Stomach (tissue), 4 donors: ENCODE measurements around the gene MYLK3.

Source experiments
- EP300 ChIP-seq: sonication (generic); formaldehyde crosslinking; IDR thresholded peaks from one replicate; pipeline ENCODE4 v1.6.1; 2017; ENCODE audit warnings: antibody characterized with exemption
- POLR2A ChIP-seq, 4 donors: fragments of 450-650 bp; IDR thresholded peaks; one replicate each; pipeline ENCODE4 v1.6.1; 2016; ENCODE audit warnings: antibody characterized with exemption in 4 of 4, control low read depth in 2 of 4, mild to moderate bottlenecking in 1 of 4, moderate library complexity in 1 of 4
- POLR2AphosphoS5 ChIP-seq, 3 donors: sonication (generic); formaldehyde crosslinking; IDR thresholded peaks; one replicate each; pipeline ENCODE4 v1.6.1; 2016; ENCODE audit warnings: antibody characterized with exemption in 3 of 3
- TF ChIP-seq, protein P1 (sequence below), 7 experiments: fragments of 450-650 bp in 4 of 7; fragments of 200-600 bp in 3 of 7; sonication (generic) in 3 of 7; IDR thresholded peaks; one replicate each; pipeline ENCODE4 v1.5.1; 2016 to 2019; ENCODE audit warnings: antibody characterized with exemption in 7 of 7, control low read depth in 2 of 7, mild to moderate bottlenecking in 1 of 7

DNA sequence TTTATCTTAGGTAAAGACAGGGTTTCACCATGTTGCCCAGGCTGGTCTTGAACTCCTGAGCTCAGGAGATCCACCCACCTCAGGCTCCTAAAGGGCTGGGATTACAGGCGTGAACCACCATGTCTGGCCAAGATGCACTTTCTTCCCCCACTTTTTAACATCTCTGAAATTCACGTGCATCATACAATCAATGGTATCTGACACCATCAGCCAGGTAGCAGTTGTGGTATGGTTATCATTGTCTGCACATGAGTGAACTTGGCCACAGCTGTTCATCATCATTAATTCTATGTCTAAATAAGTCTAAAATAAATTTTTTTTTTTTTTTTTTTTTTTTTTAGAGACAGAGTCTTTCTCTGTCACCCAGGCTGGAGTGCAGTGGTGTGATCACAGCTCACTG is 34.2 kb upstream of the MYLK3 start:
- TF ChIP-seq, protein P1, sequence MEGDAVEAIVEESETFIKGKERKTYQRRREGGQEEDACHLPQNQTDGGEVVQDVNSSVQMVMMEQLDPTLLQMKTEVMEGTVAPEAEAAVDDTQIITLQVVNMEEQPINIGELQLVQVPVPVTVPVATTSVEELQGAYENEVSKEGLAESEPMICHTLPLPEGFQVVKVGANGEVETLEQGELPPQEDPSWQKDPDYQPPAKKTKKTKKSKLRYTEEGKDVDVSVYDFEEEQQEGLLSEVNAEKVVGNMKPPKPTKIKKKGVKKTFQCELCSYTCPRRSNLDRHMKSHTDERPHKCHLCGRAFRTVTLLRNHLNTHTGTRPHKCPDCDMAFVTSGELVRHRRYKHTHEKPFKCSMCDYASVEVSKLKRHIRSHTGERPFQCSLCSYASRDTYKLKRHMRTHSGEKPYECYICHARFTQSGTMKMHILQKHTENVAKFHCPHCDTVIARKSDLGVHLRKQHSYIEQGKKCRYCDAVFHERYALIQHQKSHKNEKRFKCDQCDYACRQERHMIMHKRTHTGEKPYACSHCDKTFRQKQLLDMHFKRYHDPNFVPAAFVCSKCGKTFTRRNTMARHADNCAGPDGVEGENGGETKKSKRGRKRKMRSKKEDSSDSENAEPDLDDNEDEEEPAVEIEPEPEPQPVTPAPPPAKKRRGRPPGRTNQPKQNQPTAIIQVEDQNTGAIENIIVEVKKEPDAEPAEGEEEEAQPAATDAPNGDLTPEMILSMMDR (IDR thresholded peaks at IDR 0.05), result no peak
- TF ChIP-seq POLR2AphosphoS5 (IDR thresholded peaks at IDR 0.05) (no peak), EP300 (no peak), POLR2A (IDR thresholded peaks at IDR 0.05) (no peak)
